Eye (tissue), 1 donor: ENCODE measurements around the gene OGFOD3.
"Not testable (repeated sequence)": the region's sequence is repeated elsewhere in the genome, so short reads cannot be mapped to it uniquely, and the experiment has no call there.

ENCODE experiments used
- DNase-seq: peaks from one replicate; pipeline ENCODE4 v3.0.0-alpha.2; 2015

The OGFOD3 gene

DNA sequence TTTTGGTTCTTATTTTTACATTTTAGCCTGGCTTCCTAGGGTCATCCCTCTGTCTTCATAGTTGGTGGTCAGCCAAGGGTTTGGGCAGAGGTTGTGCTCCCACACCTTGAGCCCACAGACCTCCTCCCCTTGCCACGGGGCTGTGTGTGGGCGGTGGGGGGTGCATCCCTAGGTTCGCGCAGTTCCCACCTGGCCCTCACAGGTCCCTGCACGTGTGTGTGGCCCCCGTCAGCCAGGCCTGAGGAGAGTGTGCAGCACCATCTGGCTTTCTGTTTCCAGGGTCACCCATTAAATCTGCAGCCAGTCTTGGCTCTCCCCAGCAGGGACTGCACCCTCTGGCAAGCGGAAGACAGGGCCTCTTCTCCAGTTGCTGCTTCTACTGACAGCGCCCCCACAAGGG, 13.6 kb upstream of the OGFOD3 start:
- no peak for DNase-seq

DNA sequence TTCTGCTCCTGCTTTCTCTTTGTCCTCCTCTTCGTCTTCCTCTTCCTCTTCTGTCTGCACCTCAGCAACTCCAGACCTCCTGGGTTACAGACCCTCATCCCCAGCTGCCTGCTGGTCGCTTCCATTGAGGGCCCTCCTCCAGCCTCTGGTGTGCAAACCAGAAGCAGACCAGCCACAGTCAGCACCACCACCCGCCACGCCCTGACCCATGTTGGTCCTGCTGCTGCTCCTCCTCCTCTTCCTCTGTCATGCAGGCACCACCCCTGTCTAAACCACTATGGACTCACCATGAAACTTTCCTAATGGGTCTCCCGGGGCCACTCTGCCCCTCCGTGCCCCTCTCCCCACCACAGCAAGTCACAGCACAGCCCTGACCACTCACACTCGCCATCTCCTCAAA, 11.4 kb upstream of the OGFOD3 start:
- no peak for DNase-seq

DNA sequence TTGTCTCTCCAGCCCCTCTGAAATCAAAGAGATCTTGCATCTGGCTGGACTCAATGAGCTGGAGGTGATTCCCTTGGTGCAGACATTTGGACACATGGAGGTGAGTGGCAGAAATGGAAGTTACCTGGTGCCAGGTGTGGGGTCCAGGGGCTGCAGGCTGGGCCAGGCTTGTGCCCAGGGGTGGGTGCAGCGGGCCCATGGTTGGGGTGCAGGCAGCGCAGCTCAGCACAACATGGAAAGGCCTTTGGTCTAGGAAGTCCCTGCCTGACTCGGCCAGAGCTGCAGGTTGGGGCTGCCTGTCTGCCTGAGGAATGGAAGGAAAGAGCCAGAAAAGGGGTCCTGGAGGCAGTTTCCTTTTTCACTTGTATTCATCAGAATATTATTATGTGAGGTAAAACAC, 10.2 kb upstream of the OGFOD3 start:
- DNase-seq = no peak

DNA sequence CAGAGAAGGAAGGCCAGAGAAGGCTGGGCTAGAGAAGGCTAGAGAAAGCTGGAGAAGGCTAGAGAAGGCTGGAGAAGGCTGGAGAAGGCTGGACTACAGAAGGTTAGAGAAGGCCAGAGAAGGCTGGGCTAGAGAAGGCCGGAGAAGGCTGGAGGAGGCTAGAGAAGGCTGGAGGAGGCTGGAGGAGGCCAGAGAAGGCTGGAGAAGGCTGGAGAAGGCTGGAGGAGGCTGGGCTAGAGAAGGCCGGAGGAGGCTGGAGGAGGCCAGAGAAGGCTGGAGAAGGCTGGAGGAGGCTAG, 6.4 kb upstream of the OGFOD3 start:
- DNase-seq = no peak

DNA sequence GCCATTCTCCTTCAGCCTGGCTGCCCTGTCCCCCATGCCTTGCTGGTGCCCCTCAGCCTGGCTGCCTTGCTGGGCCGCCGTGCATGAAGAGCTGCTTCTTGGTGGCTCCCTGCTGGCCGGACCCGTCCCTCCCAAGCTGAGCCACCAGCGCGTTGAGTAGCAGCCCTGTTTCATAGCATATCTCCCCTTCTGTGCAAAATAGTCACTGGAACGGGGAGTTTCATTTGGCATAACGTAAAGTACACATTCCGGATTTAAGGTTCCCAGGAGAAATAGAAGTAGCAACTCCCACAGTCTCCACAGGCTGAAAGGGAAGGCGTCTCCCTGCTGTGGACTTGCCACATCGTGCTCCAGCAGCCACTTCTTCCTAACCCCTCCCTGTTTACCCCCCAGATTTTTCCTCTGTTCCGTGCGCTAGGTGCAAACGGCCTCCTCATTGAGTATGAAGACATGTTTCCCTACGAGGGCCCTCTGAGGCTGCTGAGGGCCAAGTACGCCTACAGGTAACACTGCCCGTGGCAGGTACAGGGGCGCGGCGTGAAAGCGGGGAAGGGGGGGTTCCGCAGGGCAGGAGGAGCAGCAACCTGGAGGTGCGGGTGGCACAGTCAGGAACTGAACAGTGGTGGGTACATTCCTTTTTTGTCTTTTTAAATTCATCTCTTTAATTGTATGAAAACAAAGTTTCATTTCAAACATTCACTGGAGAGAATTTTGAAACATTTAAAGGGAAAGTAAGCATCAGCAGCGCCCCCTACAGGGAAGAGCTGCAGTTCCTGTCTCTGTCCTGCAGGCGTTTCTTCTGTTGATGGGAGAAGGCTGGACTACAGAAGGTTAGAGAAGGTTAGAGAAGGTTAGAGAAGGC, 5.8 kb upstream of the OGFOD3 start:
- peak; percentile 50 for DNase-seq

DNA sequence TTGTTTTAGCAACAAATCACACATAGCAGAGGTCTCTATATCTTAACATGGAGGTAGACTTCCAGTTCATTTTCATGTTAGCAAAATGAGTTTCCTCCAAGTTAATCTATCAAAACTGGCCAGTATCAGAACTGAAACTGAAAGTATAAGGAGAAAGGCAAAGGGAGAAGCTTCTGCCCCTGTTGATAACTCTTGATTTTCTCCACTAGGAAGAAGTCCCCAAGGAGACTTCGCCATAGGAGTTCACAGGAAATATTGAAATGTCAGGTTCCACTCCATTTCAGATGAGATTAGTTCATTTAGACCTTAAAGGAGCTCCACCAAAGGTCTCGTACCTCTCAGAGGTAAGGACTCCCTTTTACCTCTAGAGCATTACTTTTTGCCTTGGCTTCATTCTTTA, 1.2 kb upstream of the OGFOD3 start:
- no peak for DNase-seq

DNA sequence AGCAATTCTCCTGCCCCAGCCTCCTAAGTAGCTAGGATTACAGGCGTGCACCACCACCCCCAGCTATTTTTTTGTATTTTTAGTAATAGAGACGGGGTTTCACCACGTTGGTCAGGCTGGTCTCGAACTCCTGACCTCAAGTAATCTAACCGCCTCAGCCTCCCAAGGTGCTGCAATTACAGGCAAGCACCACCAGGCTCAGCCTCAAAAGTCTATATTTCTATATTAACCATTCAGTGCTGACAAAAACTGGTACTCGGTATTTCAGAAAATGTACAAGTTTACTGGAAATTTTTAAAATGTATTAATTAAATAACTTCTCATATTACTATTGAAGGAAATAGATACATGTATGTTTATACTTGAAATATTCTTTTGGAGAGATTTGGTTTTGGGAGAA, 1.6 kb downstream of the OGFOD3 start:
- no peak for DNase-seq

DNA sequence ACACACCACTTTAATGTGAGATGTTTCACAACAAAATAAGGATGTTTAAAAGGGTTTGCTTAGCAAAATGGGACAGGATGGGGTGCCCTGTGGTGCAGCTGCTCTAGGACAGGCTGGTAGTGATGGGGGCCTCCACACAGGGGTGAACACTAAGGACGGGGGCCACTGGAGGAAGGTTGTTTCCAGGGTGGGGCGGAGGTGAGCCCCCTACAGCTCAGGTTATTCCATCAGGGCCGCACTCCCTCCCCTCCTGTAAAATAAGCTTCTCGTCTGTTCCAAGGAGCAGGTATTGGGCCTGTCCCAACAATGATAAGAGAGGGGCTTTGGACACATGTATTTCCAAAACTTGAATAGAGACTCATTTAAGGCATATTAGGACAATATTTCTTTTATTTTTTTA, 2.1 kb downstream of the OGFOD3 start:
- no peak for DNase-seq

DNA sequence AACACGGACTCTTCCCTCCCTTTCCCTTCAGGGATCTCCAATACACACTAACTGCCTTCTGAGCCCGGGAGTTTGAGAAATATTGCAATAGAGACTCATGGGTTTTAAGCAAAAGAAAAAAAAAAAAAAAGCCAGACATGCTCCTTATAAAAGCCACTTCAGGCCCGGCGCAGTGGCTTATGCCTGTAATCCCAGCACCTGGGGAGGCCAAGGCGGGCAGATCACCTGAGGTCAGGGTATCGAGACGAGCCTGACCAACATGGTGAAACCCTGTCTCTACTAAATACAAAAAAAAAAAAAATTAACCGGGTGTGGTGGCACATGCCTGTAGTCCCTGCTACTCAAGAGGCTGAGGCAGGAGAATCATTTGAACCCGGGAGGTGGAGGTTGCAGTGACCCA, 2.6 kb downstream of the OGFOD3 start:
- DNase-seq = no peak

DNA sequence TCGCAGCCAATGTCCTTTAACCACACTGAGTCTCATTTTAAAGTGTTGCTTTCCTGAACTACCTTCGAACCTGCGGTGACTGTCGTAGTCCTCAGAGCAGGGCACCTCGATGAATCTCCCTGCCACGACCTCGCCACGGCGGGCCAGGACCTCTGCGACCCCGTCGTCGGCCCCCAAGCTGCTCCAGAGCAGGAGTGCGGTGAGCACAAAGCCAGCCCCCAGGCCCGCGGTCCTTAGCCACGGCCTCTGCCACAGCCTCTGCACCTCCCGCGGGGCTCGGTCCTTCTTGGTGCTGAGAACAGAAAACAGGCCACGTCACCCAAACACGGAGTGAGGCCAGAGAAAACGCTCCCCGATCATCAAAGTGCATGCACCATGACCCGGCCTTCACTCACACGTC, 3.0 kb downstream of the OGFOD3 start:
- DNase-seq = no peak

DNA sequence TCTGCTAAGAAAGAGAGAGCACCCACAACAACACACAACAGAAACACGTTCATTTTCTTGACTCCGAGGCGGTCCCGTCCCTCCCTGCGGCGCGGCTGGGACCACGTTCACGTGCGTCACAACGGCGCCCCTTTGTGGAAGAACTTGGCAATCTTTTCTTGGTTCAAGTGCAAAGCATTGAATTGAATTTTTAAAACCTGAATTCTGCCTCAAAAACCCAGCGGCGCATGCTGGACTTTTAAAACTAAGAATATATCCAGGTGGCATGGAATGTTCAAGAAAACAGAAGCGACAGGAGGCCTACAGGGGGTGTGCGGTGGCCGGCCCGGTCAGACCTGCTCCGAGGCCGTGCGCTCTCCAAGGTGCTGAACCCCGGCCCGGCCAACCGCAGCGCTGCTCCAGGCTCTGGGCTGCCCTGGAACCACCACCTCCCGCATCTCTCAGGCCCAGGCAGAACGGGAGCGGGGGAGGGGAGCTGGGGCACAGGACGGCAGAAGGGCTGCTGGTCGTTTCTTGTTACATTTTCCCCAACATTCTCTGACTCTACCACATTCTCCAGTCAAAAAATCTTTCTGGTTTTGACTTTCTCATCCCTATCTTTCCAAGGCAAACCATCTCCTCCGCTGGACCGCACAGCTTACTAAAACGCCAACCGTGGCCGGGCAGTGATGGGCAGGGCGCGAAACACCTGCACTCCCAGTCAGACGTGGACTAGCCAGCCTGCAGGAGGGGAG, 3.7 kb downstream of the OGFOD3 start:
- peak; percentile 90 for DNase-seq

DNA sequence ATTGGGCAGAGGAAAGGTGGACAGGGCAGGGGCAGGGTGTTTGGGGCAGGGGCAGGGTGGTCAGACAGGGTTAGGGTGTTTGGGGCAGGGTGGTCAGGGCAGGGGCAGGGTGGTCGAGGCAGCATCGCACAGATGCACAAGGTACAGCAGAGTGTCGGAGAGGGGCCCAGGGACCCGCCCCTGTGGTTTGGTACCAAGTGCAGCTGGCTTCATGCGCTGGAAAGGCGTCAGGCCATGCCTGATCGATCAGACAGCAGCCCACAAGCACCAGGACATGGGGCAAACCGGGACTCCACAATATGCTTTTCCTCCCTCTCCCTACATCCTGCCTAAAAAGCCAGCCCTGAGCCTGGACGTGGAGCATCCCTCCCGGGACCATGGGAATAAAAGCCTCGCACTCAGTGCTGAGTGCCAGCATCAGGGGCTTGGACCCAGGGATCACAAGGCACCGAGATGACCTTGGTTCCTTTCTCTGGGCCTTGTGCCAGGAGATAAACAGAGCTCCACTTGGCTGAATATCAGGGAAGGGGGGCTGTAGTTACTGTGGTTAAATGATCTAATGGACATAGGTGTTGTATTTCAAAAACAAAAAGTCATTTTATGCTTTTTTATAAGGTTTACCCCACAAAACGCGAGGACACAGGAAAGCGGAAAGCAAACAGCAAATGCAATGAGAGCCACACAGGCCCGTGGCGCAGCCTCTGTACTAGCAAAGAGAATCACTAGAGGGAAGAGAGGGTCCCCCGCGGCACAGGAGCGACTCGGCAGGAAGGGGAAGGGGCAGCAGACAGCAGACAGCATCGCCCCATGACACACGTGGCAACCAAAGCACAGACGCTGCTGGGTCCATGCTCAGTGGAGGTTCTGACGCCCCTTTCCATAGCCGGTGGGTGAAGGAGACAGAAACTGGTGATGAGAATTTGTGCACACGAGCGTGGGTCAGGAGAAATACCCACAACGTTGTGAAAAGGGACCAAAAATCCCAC, 5.6 kb downstream of the OGFOD3 start:
- no peak for DNase-seq

DNA sequence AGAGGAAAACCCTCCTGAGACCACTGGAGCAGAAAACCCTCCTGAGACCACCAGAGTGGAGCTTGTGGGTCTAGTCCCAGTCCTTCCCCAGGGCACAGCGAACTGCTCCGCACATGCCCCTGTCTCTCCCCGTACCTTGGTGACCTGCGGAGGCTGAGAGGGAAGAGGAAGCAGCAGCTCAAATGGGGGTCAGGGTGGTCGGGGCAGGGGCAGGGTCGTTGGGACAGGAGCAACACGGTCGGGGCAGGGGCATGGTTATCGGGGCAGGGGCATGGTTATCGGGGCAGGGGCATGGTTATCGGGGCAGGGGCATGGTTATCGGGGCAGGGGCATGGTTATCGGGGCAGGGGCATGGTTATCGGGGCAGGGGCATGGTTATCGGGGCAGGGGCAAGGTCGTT, 6.3 kb downstream of the OGFOD3 start:
- DNase-seq = not testable (repeated sequence)

DNA sequence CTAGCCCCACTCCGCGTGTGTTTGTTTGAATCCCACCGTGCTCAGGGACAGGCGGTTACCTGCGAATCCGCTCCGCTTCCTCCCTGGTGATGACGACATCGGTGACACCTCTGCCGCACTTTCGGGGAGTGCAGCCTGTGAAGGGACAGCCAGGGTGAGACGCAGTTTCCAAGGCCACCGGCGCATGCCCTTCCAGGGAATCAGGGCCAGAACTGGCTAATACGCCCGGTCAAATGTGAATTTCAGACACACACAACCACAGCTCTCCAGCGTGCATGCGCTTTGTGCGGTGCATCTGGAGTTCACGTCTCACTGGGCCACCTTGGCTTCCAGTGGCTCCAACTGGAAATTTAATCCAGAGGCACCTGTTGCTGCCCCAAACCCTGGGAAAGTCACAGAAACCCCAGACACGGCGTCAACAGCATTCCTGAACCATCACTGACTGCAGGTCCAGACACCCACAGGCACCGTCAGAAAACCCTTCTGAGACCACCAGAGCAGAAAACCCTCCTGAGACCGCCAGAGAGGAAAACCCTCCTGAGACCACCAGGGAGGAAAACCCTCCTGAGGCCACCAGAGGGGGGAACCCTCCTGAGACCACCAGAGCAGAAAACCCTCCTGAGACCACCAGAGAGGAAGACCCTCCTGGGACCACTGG, 6.9 kb downstream of the OGFOD3 start:
- DNase-seq = no peak

DNA sequence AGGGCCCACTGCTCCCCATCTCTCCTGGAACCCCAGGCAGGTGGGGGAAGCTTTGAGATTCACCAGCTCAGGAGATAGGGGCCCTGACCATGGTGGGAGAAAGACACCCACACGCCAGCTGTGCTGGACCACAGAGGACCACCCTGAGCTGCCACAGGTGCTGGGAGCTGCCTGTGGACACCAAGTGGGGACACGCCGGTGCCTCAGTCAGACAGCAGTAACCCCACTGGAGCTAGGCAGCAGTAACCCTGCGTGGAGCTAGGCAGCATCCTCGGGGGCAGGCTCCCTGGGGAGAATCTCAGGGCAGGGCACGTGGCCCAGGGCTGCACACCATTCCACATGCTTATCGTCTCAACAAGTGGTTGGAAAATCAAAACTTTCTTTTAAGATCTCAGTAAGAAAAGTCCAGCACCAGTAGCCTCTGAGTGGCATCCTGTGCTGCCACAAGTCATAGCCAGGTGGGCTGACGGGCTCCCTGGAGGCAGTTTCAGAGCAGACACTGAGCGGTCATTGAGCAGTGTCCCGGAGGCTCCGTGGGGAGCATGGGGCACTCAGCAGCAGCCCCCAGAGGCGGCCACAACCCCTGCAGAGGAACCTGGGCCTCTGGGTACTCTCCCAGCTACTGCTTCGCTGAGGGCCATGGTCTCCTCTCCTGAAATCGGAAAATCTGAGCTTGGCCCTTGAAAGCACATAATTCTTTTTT, 8.2 kb downstream of the OGFOD3 start:
- DNase-seq = no peak

DNA sequence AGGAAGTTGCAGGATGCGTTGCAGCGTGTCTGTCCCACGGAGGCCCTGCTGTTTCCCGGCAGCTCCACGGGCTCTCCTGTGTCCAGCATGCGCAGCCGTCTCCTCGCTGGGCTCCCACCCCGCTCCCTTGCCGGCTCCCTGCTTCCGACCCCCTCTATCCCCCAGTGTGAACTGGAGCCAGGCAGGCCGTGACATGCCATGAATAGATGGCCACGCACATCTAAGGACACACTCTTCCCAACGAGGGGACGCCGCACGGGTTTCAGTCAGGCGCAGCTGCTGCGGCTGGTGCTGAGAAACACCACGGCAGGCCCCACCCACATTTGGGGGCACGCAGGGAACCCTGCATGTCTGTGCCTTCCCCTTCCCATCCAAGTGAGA, 9.5 kb downstream of the OGFOD3 start:
- no peak for DNase-seq

DNA sequence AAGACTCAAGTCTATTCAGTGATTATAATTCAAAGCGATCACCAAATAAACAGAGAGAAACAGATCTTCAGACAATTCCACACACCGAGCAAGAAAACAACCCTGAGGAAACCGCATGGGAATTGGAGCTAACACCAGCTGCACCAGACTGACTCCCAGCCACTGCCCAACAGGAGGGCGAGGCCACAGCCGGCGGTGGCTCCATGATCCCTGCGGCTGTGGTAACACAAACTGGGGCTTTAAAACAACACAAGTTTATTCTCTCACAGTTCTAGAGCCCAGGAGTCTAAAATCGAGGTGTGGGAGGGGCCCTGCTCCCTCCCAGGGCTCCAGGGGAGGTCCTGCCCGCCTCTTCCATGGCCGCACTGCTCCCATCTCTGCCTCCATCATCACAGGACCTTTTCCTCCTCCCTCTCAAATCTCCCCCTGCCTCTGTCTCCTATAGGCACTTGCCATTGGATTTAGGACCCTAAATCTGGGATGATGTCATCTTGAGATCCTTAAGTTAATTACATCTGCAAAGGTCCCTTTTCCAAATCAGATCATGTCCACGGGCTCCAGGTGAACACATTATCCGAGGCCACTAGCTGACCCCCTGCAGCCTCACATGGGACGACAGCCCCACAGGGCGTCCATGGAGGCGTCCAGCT, 10.0 kb downstream of the OGFOD3 start:
- no peak for DNase-seq

DNA sequence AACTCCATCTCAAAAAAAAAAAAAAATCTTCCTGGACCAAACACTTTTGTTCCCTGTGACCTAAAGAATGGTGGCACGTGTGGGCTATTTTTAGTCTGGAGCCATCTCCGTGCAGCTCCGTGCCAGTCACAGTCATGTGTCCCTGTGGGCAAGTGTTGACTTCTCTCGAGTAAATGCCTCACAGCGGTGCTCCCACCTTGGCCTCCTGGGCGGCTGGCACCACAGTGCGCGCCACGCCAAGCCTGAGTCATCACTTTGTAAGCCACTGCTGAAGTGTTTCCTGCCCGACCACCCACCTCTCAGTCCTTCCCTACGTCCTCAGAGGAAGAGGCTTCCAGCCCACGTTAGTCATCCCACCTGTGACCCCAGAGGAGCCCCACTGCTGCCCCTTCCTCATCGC, 11.1 kb downstream of the OGFOD3 start:
- no peak for DNase-seq

DNA sequence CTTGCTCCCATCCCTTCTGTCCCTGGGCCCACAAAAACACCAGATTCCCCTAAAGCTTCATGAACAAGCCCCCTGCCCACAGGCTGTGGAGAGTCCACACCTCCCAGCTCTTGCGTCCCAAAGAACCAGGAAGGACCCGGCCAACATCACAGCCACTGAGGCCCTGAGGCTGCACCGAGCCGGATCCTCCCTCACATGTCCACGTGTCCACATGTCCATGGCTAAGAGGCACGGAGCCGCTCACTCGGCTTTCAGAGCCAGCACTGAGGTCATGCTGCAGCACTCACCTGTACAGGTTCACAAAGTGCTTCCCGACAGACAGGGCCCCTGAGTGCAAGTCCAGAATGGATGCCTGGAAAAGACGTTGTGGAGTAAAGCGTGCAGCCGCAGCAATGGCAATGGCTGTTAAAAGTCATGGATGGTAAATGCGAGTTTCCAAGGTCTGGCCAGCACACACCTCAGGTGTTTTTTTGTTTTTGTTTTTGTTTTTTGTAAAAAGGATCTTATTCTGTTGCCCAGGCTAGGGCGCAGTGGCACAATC, 12.2 kb downstream of the OGFOD3 start:
- DNase-seq = no peak

DNA sequence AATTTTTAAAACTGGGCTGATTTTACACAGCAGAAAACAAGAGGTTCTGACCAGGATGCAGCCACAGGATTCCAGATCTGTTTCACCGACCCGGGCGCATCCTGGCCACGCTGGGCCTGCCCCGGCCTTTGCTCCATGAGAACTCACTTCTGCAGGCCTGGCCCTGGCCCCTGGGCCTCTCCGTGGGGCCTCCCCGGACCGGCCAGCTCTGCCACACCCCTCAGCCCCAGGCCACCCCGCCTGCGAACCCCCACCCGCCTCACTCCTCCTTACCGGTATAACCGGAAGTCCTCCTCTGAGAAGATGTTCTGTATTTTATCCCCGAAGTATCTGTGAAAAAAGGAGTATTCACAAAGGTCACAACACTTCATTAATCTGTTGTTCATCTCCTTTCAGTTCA, 13.3 kb downstream of the OGFOD3 start:
- DNase-seq = no peak
